Brain microvascular endothelial cell (primary cell): ENCODE data around the gene GGACT.

Source experiments
- DNase-seq: peaks from one replicate; pipeline ENCODE4 v3.0.0-alpha.2; 2020
- H3K27ac ChIP-seq: fragments of 250-450 bp; sonication (Bioruptor Pico); 2 replicates; pipeline ENCODE4 v1.5.1; 2020; ENCODE audit warnings: mild to moderate bottlenecking, moderate library complexity
- H3K27me3 ChIP-seq: fragments of 250-450 bp; sonication (Bioruptor Pico); replicated peaks from 2 replicates; pipeline ENCODE4 v1.5.1; 2020; ENCODE audit warnings: mild to moderate bottlenecking
- H3K36me3 ChIP-seq: fragments of 250-450 bp; sonication (Bioruptor Pico); replicated peaks from 2 replicates; pipeline ENCODE4 v1.5.1; 2020; ENCODE audit warnings: mild to moderate bottlenecking
- H3K4me3 ChIP-seq: 2 replicates; pipeline ENCODE4 v1.5.1; 2011; ENCODE audit warnings: low read depth, mild to moderate bottlenecking, control low read depth, low read length, moderate library complexity
- CTCF ChIP-seq: IDR thresholded peaks from 2 replicates; pipeline ENCODE4 v1.5.1; 2011; ENCODE audit warnings: low read depth, mild to moderate bottlenecking, moderate library complexity, low read length, control low read depth, inconsistent platforms; ENCODE audit errors: missing control alignments
- in situ Hi-C: cut with HindIII; loops from 2 replicates; pipeline ENCODE4 v1.10.0; 2017; ENCODE audit warnings: low sequenced_read_pairs, low pct_ligation_motif_present

Gene GGACT

DNA sequence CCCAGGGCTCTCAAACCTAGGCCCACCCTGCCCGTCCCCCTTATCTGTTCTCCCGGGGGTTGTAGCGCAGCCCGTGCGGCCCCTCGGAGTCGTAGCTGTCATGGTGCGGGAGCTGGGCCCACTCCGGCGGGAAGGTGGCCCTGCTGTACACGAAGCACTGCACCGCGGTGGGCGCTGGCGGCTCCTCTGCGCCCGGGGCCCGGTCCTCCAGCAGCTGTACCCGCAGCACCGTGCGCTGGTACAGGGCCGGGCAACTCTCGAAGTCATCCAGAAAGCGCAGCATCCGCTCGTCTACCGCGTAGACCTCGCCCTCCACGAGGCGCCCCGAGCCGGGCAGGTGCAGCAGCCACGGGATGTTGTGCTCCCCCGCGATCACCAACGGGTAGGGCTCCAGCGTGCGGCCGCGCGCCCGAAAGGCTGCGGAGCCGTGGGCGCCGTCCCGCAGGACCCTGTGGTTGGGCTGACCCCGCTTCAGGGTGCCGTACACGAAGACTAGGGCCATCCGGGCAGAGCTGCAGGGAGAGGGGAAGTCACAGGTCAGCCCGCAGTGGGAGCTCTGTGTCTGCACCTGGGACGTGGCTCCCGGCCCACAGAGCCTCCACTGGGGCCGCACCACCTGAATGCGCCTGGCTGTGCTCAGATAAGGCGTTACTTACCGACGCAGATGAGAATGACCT lies 56.4 kb downstream of the GGACT start:
- Histone ChIP-seq H3K4me3 (no peak overlapping the region), H3K27me3 (no peaks in the 10 kb centered on the region), H3K27ac (no peak overlapping the region), H3K36me3 (no peaks in the 10 kb centered on the region)
- TF ChIP-seq CTCF: no peak
- DNase-seq: no peak
- in situ Hi-C loops: no loop called here

DNA sequence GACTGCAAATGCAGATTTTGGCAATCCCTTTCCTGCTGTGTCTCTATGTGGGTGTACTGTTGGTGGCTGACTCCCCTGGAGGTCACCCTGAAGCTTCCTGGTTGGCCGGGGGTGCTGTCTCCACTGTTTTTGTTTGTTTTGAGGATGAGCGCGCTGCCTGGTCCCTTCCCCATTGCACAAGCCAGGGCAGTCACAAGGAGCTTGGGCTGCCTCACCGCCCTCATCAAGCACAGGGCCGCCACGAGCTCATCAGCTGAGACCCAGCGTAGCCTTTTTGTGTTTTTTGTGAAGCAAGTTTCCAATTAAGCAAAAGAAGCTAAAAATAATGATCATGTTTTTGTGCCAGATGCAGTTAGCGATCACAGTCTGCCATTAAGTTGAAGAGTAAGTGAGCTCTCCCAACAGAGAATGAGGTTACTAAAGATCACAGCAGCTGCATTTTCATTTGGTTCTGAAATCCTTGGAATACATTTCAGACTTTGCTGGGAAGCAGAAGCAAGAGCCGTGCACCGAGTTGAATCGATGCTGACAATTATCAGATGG lies 57.8 kb downstream of the GGACT start:
- H3K36me3 ChIP-seq: no peaks in the 10 kb centered on the region
- no peak overlapping the region for H3K4me3 ChIP-seq
- TF ChIP-seq CTCF: no peak
- no peaks in the 10 kb centered on the region for H3K27me3 ChIP-seq
- in situ Hi-C loops: no loop called here
- H3K27ac ChIP-seq: no peak overlapping the region
- DNase-seq: no peak

DNA sequence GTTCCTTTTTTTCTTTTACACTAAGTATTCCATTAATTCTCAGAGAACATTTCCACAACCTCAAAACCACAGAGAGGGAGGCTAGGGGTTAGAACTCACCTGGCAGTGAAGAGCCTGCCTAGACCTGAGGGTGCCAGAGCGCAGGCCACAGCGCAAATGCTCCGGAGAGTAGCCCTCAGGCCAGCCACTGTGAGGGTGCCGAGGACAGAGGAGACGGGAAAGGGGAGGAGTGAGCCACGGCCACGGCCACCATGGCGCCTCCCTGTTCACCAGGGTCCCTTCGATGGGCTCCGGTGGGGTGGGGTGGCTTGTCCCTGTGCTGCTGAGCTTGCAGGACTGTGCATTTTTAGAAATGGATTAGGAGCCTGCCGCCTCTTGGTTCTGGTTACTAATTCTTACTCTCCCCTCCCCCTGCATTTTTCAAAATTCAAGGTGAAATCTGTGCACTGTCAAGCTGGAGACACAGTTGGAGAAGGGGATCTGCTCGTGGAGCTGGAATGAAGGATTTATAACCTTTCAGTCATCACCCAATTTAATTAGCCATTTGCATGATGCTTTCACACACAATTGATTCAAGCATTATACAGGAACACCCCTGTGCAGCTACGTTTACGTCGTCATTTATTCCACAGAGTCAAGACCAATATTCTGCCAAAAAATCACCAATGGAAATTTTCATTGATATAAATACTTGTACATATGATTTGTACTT lies 58.8 kb downstream of the GGACT start:
- TF ChIP-seq CTCF: no peak
- Histone ChIP-seq H3K36me3 (no peaks in the 10 kb centered on the region), H3K27ac (no peak overlapping the region), H3K27me3 (no peaks in the 10 kb centered on the region), H3K4me3 (no peak overlapping the region)
- DNase-seq: no peak
- in situ Hi-C loops: no loop called here

GRCh38 chr13:100528820-100529219 lies 59.8 kb downstream of the GGACT start:
- no peak overlapping the region for H3K4me3 ChIP-seq
- DNase-seq: no peak
- in situ Hi-C loops: no loop called here
- no peak for TF ChIP-seq CTCF
- no peaks in the 10 kb centered on the region for H3K27me3 ChIP-seq
- no peaks in the 10 kb centered on the region for H3K36me3 ChIP-seq
- no peak overlapping the region for H3K27ac ChIP-seq

DNA sequence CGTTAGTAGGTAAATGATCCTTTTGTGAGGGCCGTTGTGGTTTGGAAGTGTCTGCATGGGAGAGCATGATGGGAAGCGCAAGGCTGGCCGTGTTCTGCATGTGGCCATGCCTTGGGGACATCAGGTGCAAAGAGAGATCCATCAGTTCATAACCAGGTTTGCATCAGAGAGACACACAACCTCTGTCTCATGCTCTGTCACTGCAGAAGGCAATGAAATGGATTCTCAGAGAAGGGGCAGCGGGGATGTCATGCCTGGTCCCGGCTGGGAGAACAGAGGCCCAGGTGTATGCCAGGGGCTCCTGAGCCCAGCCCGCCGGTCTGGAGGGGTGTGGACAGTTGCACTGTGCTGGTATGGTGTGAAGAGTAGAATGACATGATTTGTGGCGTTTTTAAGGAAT lies 60.2 kb downstream of the GGACT start:
- Histone ChIP-seq H3K27ac (no peak overlapping the region), H3K4me3 (no peak overlapping the region), H3K36me3 (no peaks in the 10 kb centered on the region), H3K27me3 (no peaks in the 10 kb centered on the region)
- DNase-seq: no peak
- in situ Hi-C loops: no loop called here
- no peak for TF ChIP-seq CTCF
